B cell (primary cell): ENCODE measurements around the gene FAM114A1. TPM values are rescaled to one million over a fixed set of nuclear protein-coding genes. Genes with fewer than 3 reads are reported as not detected.

Experiments used
- ATAC-seq: fragments of 200-7000 bp; cut with Tn5 transposase; one replicate; pipeline ENCODE4 v1.10.0; 2021; ENCODE audit warnings: low read depth, mild to moderate bottlenecking, moderate number of reproducible peaks, moderate library complexity
- CTCF ChIA-PET: fragments of 350-600 bp; sonication (Branson Sonifier 250); formaldehyde crosslinking; loops from one replicate; lab custom pipeline; 2021; ENCODE audit warnings: antibody characterized with exemption, inconsistent platforms; lab: Charles Lee
- POLR2A ChIA-PET: fragments of 350-600 bp; sonication (Branson Sonifier 250); formaldehyde crosslinking; loops from one replicate; lab custom pipeline; 2021; ENCODE audit warnings: antibody characterized with exemption; lab: Charles Lee
- DNase-seq: peaks from one replicate; pipeline ENCODE4 v3.0.0; 2013
- H2AFZ ChIP-seq: 2 replicates; pipeline ENCODE4 v1.6.1; 2012; ENCODE audit warnings: mild to moderate bottlenecking, low read depth, low read length; ENCODE audit not compliant: insufficient read depth, poor library complexity, severe bottlenecking
- H3K27ac ChIP-seq, 2 donors: 1 replicate in 1 of 2; 2 replicates in 1 of 2; pipeline ENCODE4 v1.5.1; 2012 to 2013; ENCODE audit warnings: low read length in 2 of 2, mild to moderate bottlenecking in 2 of 2, moderate library complexity in 1 of 2
- H3K27me3 ChIP-seq, 4 experiments: fragments of 200-600 bp in 1 of 4; sonication (generic) in 1 of 4; replicated peaks in 1 of 4; 1 replicate in 2 of 4; 2 replicates in 2 of 4; pipeline versions ENCODE4 v1.6.1 to v1.7.0; 2013 to 2016; ENCODE audit warnings: low read length in 3 of 4, mild to moderate bottlenecking in 2 of 4, mixed read lengths in 1 of 4, moderate library complexity in 1 of 4; ENCODE audit not compliant: insufficient read depth in 4 of 4, control insufficient read depth in 3 of 4; ENCODE audit errors: control extremely low read depth in 1 of 4
- H3K36me3 ChIP-seq, 2 experiments: replicated peaks in 1 of 2; 1 replicate in 1 of 2; 2 replicates in 1 of 2; pipeline versions ENCODE4 v1.6.1 to v1.7.1; 2013; ENCODE audit warnings: low read length in 1 of 2; ENCODE audit not compliant: insufficient read depth in 2 of 2, control insufficient read depth in 1 of 2; ENCODE audit errors: control extremely low read depth in 1 of 2, extremely low read depth in 1 of 2
- H3K4me1 ChIP-seq, 2 donors: fragments of 200-600 bp in 1 of 2; sonication (generic) in 1 of 2; 1 replicate in 1 of 2; 2 replicates in 1 of 2; pipeline versions ENCODE4 v1.5.1 to v1.6.1; 2013 to 2017; ENCODE audit warnings: low read length in 2 of 2; ENCODE audit not compliant: control insufficient read depth in 2 of 2, insufficient read depth in 2 of 2
- H3K4me2 ChIP-seq: replicated peaks from 2 replicates; pipeline ENCODE3; 2012; ENCODE audit warnings: mild to moderate bottlenecking, low read depth, low read length; ENCODE audit not compliant: poor library complexity, severe bottlenecking
- H3K4me3 ChIP-seq, 5 experiments: fragments of 200-600 bp in 1 of 5; sonication (generic) in 1 of 5; 1 replicate in 3 of 5; 2 replicates in 2 of 5; pipeline versions ENCODE4 v1.5.1 to v1.7.0; 2011 to 2016; ENCODE audit warnings: low read length in 4 of 5, mild to moderate bottlenecking in 4 of 5, low read depth in 2 of 5, control low read depth in 1 of 5, moderate library complexity in 1 of 5; ENCODE audit not compliant: insufficient read depth in 1 of 5; ENCODE audit errors: control extremely low read depth in 1 of 5, extremely low read depth in 1 of 5
- H3K79me2 ChIP-seq: fragments of 200-600 bp; sonication (generic); one replicate; pipeline ENCODE4 v1.6.0; 2016; ENCODE audit warnings: low read length; ENCODE audit not compliant: control insufficient read depth, insufficient read depth
- H3K9ac ChIP-seq: fragments of 200-600 bp; sonication (generic); 2 replicates; pipeline ENCODE4 v1.6.1; 2017; ENCODE audit warnings: mild to moderate bottlenecking, low read length, moderate library complexity
- H3K9me3 ChIP-seq, 3 donors: one replicate each; pipeline versions ENCODE4 v1.6.1 to v1.7.1; 2013; ENCODE audit warnings: low read length in 2 of 3; ENCODE audit not compliant: control insufficient read depth in 2 of 3, insufficient read depth in 1 of 3; ENCODE audit errors: control extremely low read depth in 1 of 3
- H4K20me1 ChIP-seq: 2 replicates; pipeline ENCODE4 v1.6.0; 2012; ENCODE audit warnings: mild to moderate bottlenecking, low read length; ENCODE audit not compliant: insufficient read depth, control insufficient read depth, poor library complexity, severe bottlenecking
- H3K27ac Mint-ChIP-seq: one replicate; pipeline ENCODE4 v1.8.0; 2021; ENCODE audit warnings: mixed read lengths
- H3K27me3 Mint-ChIP-seq: one replicate; pipeline ENCODE4 v1.8.0; 2021; ENCODE audit warnings: mixed read lengths
- H3K4me1 Mint-ChIP-seq: one replicate; pipeline ENCODE4 v1.8.0; 2021; ENCODE audit warnings: mixed read lengths
- H3K4me3 Mint-ChIP-seq: one replicate; pipeline ENCODE4 v1.8.0; 2021; ENCODE audit warnings: mixed read lengths
- H3K9me3 Mint-ChIP-seq: one replicate; pipeline ENCODE4 v1.8.0; 2022; ENCODE audit warnings: mixed read lengths; ENCODE audit not compliant: insufficient read depth
- CTCF ChIP-seq: fragments of 200-600 bp; IDR thresholded peaks from one replicate; pipeline ENCODE4 v1.8.0; 2022; ENCODE audit warnings: antibody characterized with exemption, mild to moderate bottlenecking
- EZH2 ChIP-seq: IDR thresholded peaks from 2 replicates; pipeline ENCODE4 v1.6.1; 2012; ENCODE audit warnings: borderline replicate concordance, low read depth, mild to moderate bottlenecking, moderate library complexity, low read length; ENCODE audit not compliant: insufficient read depth, poor library complexity, severe bottlenecking
- WGBS: methylation state at CpG from one replicate; pipeline ENCODE4 v1.1.5; 2013; ENCODE audit warnings: missing lambda C conversion rate; ENCODE audit not compliant: insufficient coverage; 5-methylcytosine and 5-hydroxymethylcytosine counted together
- intact Hi-C: fragments of 100-400 bp; cut with micrococcal nuclease; formaldehyde crosslinking; loops from one replicate; pipeline ENCODE4 v1.10.0; 2022
- polyA plus RNA-seq: library from polyadenylated mRNA; depleted of rRNA; stranded (reverse); fragments of >200 nt; gene quantifications from 2 replicates; pipeline ENCODE4 v1.2.3, GENCODE V29; 2012
- total RNA-seq, 2 donors: library from RNA; stranded (reverse); fragments of 120-200 nt in 1 of 2; gene quantifications; 1 replicate in 1 of 2; 2 replicates in 1 of 2; pipeline versions ENCODE4 v1.2.3 to v1.2.4, GENCODE V29; 2013 to 2022

FAM114A1 gene
- total and polyA plus RNA-seq, 2 donors (not counting 1 experiment from before 2014, with no cell fraction given), result 0.30 to 2.9 TPM

- Histone ChIP-seq H3K36me3 (no peaks in the 10 kb centered on the region), H3K4me2 (no peak overlapping the region), H3K9me3 (no peaks in the 10 kb centered on the region), H3K27me3 (no peaks in the 10 kb centered on the region), H4K20me1 (no peaks in the 10 kb centered on the region), H3K79me2 (no peaks in the 10 kb centered on the region), H3K9ac (no peak overlapping the region), H2AFZ (no peak overlapping the region), H3K4me1 (no peaks in the 10 kb centered on the region), H3K4me3 (no peak overlapping the region), H3K27ac (no peak overlapping the region)
- POLR2A ChIA-PET, result no interaction called here
- Mint-ChIP-seq H3K27me3 (no peaks in the 10 kb centered on the region), H3K9me3 (no peaks in the 10 kb centered on the region), H3K27ac (no peak overlapping the region), H3K4me3 (no peak overlapping the region), H3K4me1 (no peaks in the 10 kb centered on the region)
- no peak for DNase-seq
- intact Hi-C loops, result no loop called here
- CTCF ChIA-PET, result no interaction called here
- 93% methylated on average over 7 of the region's 9 CpGs for WGBS
- ATAC-seq, result no peak
- no peak for TF ChIP-seq EZH2
- TF ChIP-seq CTCF, result no peak
These were observed 61.4 kb downstream of the FAM114A1 start for GRCh38 chr4:38928974-38929373.

- intact Hi-C loops, result no loop called here
- no peaks in the 10 kb centered on the region for H3K27me3 Mint-ChIP-seq
These were observed 62.6 kb downstream of the FAM114A1 start for GRCh38 chr4:38930204-38930603.

More at GRCh38 chr4:38930204-38930603, 62.6 kb downstream of the FAM114A1 start:
- H3K4me2 ChIP-seq, result no peak overlapping the region
- CTCF ChIA-PET, result no interaction called here
- no peak overlapping the region for H3K9ac ChIP-seq
- H3K4me1 ChIP-seq, result no peaks in the 10 kb centered on the region
- no peaks in the 10 kb centered on the region for H3K9me3 Mint-ChIP-seq
- H3K4me1 Mint-ChIP-seq, result no peaks in the 10 kb centered on the region
- H3K4me3 ChIP-seq, result no peak overlapping the region
- H4K20me1 ChIP-seq, result no peaks in the 10 kb centered on the region
- ATAC-seq (no peak), DNase-seq (no peak)
- H3K4me3 Mint-ChIP-seq, result no peak overlapping the region
- POLR2A ChIA-PET, result no interaction called here
- no peaks in the 10 kb centered on the region for H3K27me3 ChIP-seq
- no peak overlapping the region for H3K27ac ChIP-seq
- H3K9me3 ChIP-seq, result no peaks in the 10 kb centered on the region
- no peaks in the 10 kb centered on the region for H3K79me2 ChIP-seq
- TF ChIP-seq EZH2 (no peak), CTCF (no peak)
- H2AFZ ChIP-seq, result no peak overlapping the region
- H3K27ac Mint-ChIP-seq, result no peak overlapping the region
- H3K36me3 ChIP-seq, result no peaks in the 10 kb centered on the region
- WGBS, result 33% methylated on average over 1 of the region's 1 CpG
